GM23338 (cell line): ENCODE data around the gene FAM13A.

Source experiments
- CREB1 ChIP-seq: fragments of 250-450 bp; sonication (Bioruptor Pico); IDR thresholded peaks from 2 replicates; pipeline ENCODE4 v1.5.0; 2020; ENCODE audit warnings: low read depth, mild to moderate bottlenecking, moderate library complexity
- EZH2 ChIP-seq: fragments of 200-600 bp; sonication (generic); IDR thresholded peaks from one replicate; pipeline ENCODE4 v1.8.0; 2017; ENCODE audit warnings: antibody characterized with exemption, mild to moderate bottlenecking, low read depth; ENCODE audit not compliant: unreplicated experiment
- EZH2phosphoT487 ChIP-seq: fragments of 200-600 bp; sonication (generic); IDR thresholded peaks from one replicate; pipeline ENCODE4 v1.8.1; 2018; ENCODE audit warnings: antibody characterized with exemption; ENCODE audit not compliant: unreplicated experiment
- JUNB ChIP-seq: IDR thresholded peaks from one replicate; pipeline ENCODE4 v1.6.1; 2016; ENCODE audit warnings: antibody characterized with exemption; ENCODE audit not compliant: unreplicated experiment
- NANOG ChIP-seq: IDR thresholded peaks from 2 replicates; pipeline ENCODE4 v1.6.1; 2016; ENCODE audit warnings: antibody characterized with exemption, borderline replicate concordance
- POLR2AphosphoS5 ChIP-seq: IDR thresholded peaks from 2 replicates; pipeline ENCODE4 v1.6.1; 2016; ENCODE audit warnings: antibody characterized with exemption, low read depth
- STAT1 ChIP-seq: IDR thresholded peaks from one replicate; pipeline ENCODE4 v1.6.1; 2016; ENCODE audit warnings: antibody characterized with exemption; ENCODE audit not compliant: unreplicated experiment
- ZNF114 ChIP-seq: fragments of 250-450 bp; sonication (Bioruptor Pico); IDR thresholded peaks from 2 replicates; pipeline ENCODE4 v1.5.0; 2020; ENCODE audit warnings: mild to moderate bottlenecking, moderate library complexity
- ZNF331 ChIP-seq: fragments of 250-450 bp; sonication (Bioruptor Pico); IDR thresholded peaks from 2 replicates; pipeline ENCODE4 v1.5.0; 2020; ENCODE audit warnings: low read depth, mild to moderate bottlenecking, moderate library complexity
- TF ChIP-seq, protein P1 (sequence below), 2 experiments: fragments of 200-600 bp in 1 of 2; sonication (generic) in 1 of 2; conservative IDR thresholded peaks; 2 replicates each; pipeline versions ENCODE4 v1.5.1 to v1.6.1; 2016 to 2017; ENCODE audit warnings: antibody characterized with exemption in 2 of 2, low read depth in 2 of 2, mild to moderate bottlenecking in 2 of 2, moderate library complexity in 1 of 2
- TF ChIP-seq, protein P2 (sequence below): IDR thresholded peaks from one replicate; pipeline ENCODE4 v1.6.1; 2018; ENCODE audit warnings: antibody characterized with exemption; ENCODE audit not compliant: unreplicated experiment
- TF ChIP-seq, protein P3 (sequence below): IDR thresholded peaks from 2 replicates; pipeline ENCODE4 v1.6.1; 2016; ENCODE audit warnings: antibody characterized with exemption
- TF ChIP-seq, protein P4 (sequence below): fragments of 250-450 bp; sonication (Bioruptor Pico); IDR thresholded peaks from 2 replicates; pipeline ENCODE4 v1.5.0; 2020; ENCODE audit warnings: mild to moderate bottlenecking, moderate library complexity

DNA sequence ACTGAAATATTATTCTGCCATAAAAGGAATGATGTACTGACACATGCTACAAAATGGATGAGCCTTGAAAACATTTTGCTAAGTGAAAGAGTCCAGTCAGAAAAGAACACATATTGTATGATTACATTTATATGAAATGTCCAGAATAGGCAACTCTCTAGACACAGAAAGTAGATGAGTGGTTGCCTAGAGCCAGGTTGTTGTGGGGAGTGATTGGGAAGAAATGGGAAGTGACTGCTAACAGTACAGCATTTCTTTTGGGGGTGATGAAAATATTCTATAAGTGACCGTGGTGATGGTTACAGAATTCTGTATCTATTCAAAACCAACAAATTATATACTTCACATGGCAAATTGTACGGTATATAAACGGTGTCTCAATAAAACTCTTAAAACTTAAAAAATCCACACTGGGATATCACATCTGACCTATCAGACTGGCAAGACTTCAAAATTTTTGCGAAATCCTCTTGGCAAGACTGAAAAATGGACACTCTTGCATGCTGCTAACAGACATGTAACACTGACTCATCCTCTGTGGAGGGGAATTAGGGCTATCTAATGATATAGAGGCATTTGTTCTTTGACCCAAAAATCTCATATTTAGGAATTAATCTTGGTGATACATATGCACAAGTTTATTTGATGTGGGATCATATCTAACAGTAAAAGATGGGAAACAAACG lies 71.8 kb downstream of the FAM13A start:
- TF ChIP-seq, protein P1, sequence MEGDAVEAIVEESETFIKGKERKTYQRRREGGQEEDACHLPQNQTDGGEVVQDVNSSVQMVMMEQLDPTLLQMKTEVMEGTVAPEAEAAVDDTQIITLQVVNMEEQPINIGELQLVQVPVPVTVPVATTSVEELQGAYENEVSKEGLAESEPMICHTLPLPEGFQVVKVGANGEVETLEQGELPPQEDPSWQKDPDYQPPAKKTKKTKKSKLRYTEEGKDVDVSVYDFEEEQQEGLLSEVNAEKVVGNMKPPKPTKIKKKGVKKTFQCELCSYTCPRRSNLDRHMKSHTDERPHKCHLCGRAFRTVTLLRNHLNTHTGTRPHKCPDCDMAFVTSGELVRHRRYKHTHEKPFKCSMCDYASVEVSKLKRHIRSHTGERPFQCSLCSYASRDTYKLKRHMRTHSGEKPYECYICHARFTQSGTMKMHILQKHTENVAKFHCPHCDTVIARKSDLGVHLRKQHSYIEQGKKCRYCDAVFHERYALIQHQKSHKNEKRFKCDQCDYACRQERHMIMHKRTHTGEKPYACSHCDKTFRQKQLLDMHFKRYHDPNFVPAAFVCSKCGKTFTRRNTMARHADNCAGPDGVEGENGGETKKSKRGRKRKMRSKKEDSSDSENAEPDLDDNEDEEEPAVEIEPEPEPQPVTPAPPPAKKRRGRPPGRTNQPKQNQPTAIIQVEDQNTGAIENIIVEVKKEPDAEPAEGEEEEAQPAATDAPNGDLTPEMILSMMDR (conservative IDR thresholded peaks at IDR 0.05; ENCODE audit: low read depth in 2 of 2) = no peak
- TF ChIP-seq EZH2 (no peak), ZNF331 (CRISPR knock-in tag) (no peak), POLR2AphosphoS5 (no peak), EZH2phosphoT487 (no peak), ZNF114 (CRISPR knock-in tag) (no peak), STAT1 (no peak), JUNB (no peak), CREB1 (CRISPR knock-in tag) (no peak), NANOG (no peak)
- TF ChIP-seq, protein P2, sequence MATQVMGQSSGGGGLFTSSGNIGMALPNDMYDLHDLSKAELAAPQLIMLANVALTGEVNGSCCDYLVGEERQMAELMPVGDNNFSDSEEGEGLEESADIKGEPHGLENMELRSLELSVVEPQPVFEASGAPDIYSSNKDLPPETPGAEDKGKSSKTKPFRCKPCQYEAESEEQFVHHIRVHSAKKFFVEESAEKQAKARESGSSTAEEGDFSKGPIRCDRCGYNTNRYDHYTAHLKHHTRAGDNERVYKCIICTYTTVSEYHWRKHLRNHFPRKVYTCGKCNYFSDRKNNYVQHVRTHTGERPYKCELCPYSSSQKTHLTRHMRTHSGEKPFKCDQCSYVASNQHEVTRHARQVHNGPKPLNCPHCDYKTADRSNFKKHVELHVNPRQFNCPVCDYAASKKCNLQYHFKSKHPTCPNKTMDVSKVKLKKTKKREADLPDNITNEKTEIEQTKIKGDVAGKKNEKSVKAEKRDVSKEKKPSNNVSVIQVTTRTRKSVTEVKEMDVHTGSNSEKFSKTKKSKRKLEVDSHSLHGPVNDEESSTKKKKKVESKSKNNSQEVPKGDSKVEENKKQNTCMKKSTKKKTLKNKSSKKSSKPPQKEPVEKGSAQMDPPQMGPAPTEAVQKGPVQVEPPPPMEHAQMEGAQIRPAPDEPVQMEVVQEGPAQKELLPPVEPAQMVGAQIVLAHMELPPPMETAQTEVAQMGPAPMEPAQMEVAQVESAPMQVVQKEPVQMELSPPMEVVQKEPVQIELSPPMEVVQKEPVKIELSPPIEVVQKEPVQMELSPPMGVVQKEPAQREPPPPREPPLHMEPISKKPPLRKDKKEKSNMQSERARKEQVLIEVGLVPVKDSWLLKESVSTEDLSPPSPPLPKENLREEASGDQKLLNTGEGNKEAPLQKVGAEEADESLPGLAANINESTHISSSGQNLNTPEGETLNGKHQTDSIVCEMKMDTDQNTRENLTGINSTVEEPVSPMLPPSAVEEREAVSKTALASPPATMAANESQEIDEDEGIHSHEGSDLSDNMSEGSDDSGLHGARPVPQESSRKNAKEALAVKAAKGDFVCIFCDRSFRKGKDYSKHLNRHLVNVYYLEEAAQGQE = no peak
- TF ChIP-seq, protein P3, sequence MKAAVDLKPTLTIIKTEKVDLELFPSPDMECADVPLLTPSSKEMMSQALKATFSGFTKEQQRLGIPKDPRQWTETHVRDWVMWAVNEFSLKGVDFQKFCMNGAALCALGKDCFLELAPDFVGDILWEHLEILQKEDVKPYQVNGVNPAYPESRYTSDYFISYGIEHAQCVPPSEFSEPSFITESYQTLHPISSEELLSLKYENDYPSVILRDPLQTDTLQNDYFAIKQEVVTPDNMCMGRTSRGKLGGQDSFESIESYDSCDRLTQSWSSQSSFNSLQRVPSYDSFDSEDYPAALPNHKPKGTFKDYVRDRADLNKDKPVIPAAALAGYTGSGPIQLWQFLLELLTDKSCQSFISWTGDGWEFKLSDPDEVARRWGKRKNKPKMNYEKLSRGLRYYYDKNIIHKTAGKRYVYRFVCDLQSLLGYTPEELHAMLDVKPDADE = no peak
- TF ChIP-seq, protein P4, sequence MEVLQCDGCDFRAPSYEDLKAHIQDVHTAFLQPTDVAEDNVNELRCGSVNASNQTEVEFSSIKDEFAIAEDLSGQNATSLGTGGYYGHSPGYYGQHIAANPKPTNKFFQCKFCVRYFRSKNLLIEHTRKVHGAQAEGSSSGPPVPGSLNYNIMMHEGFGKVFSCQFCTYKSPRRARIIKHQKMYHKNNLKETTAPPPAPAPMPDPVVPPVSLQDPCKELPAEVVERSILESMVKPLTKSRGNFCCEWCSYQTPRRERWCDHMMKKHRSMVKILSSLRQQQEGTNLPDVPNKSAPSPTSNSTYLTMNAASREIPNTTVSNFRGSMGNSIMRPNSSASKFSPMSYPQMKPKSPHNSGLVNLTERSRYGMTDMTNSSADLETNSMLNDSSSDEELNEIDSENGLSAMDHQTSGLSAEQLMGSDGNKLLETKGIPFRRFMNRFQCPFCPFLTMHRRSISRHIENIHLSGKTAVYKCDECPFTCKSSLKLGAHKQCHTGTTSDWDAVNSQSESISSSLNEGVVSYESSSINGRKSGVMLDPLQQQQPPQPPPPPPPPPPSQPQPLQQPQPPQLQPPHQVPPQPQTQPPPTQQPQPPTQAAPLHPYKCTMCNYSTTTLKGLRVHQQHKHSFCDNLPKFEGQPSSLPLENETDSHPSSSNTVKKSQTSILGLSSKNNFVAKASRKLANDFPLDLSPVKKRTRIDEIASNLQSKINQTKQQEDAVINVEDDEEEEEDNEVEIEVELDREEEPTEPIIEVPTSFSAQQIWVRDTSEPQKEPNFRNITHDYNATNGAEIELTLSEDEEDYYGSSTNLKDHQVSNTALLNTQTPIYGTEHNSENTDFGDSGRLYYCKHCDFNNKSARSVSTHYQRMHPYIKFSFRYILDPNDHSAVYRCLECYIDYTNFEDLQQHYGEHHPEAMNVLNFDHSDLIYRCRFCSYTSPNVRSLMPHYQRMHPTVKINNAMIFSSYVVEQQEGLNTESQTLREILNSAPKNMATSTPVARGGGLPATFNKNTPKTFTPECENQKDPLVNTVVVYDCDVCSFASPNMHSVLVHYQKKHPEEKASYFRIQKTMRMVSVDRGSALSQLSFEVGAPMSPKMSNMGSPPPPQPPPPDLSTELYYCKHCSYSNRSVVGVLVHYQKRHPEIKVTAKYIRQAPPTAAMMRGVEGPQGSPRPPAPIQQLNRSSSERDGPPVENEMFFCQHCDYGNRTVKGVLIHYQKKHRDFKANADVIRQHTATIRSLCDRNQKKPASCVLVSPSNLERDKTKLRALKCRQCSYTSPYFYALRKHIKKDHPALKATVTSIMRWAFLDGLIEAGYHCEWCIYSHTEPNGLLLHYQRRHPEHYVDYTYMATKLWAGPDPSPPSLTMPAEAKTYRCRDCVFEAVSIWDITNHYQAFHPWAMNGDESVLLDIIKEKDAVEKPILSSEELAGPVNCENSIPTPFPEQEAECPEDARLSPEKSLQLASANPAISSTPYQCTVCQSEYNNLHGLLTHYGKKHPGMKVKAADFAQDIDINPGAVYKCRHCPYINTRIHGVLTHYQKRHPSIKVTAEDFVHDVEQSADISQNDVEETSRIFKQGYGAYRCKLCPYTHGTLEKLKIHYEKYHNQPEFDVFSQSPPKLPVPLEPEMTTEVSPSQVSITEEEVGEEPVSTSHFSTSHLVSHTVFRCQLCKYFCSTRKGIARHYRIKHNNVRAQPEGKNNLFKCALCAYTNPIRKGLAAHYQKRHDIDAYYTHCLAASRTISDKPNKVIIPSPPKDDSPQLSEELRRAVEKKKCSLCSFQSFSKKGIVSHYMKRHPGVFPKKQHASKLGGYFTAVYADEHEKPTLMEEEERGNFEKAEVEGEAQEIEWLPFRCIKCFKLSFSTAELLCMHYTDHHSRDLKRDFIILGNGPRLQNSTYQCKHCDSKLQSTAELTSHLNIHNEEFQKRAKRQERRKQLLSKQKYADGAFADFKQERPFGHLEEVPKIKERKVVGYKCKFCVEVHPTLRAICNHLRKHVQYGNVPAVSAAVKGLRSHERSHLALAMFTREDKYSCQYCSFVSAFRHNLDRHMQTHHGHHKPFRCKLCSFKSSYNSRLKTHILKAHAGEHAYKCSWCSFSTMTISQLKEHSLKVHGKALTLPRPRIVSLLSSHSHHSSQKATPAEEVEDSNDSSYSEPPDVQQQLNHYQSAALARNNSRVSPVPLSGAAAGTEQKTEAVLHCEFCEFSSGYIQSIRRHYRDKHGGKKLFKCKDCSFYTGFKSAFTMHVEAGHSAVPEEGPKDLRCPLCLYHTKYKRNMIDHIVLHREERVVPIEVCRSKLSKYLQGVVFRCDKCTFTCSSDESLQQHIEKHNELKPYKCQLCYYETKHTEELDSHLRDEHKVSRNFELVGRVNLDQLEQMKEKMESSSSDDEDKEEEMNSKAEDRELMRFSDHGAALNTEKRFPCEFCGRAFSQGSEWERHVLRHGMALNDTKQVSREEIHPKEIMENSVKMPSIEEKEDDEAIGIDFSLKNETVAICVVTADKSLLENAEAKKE (CRISPR knock-in tag) = no peak
